ENCODE measurements around the gene MAP3K7.

MAP3K7 gene

DNA sequence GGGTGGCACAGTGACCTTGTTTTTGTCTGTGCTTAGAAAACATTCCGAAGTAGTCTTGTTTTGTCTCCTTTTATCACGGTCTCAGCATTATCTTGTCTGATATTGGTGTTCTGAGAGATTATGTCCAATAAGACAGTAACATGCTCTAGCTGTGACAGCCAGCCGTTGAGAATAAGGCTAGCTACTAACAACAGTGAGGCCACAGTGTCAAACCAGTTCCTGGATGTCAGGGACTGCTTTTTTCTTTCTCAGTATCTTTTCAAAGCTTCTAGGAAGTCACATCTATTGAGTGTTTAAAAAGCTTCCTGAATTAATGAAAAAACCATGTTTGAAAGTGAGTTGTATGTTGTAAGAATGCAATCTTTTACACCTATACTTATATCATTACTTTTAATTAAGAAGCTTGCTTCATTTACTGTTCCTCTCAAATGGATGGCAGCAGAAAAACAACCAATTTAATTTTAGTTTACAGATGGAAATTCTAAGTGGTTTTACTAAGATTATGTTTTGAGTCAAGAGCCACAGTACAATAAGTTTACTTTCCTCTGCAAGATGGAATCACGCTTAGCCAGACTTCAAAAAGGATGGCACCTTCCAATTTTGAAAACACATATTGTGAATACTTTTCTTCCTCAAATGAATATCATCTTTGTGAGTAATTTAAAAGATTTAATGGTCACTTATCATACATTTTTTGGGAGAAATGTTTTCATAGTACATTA is 53.1 kb downstream of the MAP3K7 start:
- no peak for FAIRE-seq
- no peak for DNase-seq (ENCODE audit: insufficient read length, low spot score)
- TF ChIP-seq, protein P1, sequence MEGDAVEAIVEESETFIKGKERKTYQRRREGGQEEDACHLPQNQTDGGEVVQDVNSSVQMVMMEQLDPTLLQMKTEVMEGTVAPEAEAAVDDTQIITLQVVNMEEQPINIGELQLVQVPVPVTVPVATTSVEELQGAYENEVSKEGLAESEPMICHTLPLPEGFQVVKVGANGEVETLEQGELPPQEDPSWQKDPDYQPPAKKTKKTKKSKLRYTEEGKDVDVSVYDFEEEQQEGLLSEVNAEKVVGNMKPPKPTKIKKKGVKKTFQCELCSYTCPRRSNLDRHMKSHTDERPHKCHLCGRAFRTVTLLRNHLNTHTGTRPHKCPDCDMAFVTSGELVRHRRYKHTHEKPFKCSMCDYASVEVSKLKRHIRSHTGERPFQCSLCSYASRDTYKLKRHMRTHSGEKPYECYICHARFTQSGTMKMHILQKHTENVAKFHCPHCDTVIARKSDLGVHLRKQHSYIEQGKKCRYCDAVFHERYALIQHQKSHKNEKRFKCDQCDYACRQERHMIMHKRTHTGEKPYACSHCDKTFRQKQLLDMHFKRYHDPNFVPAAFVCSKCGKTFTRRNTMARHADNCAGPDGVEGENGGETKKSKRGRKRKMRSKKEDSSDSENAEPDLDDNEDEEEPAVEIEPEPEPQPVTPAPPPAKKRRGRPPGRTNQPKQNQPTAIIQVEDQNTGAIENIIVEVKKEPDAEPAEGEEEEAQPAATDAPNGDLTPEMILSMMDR (IDR thresholded peaks at IDR 0.05; ENCODE audit: insufficient read depth, missing control alignments), result no peak

DNA sequence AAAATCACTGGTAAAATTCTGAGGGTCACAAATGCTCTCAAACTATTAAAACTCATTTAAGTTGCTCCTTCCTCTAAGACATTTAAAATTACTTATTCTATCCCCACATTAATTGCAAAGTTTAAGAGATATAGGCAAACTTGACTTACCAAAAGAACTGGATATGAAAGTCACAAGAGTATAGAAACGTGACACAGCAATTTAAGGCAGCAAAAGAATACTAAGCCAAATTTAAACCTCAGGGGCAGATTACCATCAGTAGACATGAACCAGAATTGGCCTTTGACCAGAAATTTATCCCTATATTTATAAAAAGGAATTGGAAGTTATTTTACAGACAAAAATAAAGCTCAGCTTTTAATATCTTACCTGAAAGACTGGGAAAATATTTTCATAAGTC is 56.0 kb downstream of the MAP3K7 start:
- no peak for DNase-seq (ENCODE audit: insufficient read length, low spot score)
- TF ChIP-seq, protein P1 (IDR thresholded peaks at IDR 0.05; ENCODE audit: insufficient read depth, missing control alignments), result no peak
- no peak for FAIRE-seq

DNA sequence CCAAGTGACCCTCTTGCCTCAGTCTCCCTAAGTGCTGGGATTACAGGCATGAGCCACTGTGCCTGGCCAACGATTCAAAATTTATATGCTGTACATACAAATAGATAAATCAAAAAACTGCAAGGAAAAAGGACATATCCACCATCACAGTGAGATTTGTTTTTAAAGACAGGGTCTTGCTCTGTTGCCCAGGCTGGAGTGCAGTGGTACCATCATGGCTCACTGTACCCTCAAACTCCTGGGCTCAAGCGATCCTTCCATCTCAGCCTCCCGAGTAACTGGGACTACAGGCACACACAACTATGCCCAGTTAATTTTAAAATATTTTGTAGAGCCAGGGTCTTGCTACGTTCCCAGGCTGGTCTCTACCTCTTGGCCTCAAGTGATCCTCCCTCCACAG is 61.5 kb downstream of the MAP3K7 start:
- TF ChIP-seq, protein P1 (IDR thresholded peaks at IDR 0.05; ENCODE audit: insufficient read depth, missing control alignments), result no peak
- FAIRE-seq, result no peak
- no peak for DNase-seq (ENCODE audit: insufficient read length, low spot score)

DNA sequence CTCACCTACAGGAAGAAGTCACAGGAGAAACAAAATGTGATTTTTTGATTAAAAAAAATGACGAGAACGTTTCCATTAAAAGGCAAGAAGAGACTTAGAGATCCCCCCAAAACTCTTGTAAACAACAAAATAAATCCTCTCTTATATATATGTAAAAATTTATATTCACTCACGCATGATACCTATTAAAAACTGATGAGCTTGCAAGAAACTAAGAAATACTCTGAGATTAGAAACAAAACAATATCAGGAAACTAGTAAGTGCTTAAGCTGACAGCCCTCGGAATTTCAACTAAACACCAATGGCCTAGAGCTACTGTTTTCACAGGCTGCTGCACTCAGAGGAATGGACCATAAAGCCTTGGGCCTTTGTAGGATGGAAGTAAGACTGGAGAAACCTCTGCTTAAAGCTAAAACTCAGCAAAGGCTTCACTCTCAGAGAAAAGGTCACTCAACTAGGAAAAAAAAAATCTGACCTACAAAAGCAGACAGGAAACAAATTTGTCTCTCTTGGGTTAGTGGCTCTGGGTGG is 63.0 kb downstream of the MAP3K7 start:
- FAIRE-seq, result no peak
- no peak for DNase-seq (ENCODE audit: insufficient read length, low spot score)
- TF ChIP-seq, protein P1 (IDR thresholded peaks at IDR 0.05; ENCODE audit: insufficient read depth, missing control alignments), result no peak

GRCh38 chr6:90521955-90522354 is 64.9 kb downstream of the MAP3K7 start:
- FAIRE-seq, result no peak
- DNase-seq (ENCODE audit: insufficient read length, low spot score), result no peak
- TF ChIP-seq, protein P1 (IDR thresholded peaks at IDR 0.05; ENCODE audit: insufficient read depth, missing control alignments), result no peak

DNA sequence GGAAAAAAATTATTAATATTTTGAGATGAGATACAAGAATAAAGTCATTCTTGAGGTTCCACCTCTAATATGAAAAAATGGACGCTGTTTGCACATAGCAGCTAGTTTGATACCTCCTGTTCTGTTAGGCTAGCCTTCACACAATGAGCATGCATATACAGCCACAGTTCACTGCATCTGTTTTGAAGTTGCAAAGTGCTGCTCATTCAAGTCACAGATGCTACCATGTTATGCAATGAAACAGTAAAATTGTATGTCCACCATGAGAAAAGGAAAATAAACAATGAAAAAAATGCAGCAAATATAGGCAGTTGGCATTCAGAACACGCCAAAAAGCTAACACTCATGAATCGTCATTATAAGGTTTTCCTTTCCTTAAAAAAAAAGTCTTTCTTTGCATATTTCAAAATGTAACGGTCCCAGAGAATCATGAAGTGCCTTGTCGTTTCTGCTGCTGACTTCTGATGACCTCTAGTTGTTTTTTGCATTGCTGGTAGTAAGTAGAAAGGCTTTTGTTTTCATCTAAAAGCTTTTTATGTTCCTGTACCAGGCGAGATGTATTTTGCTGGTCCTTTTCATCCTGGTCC is 70.7 kb downstream of the MAP3K7 start:
- DNase-seq (ENCODE audit: insufficient read length, low spot score) (no peak), FAIRE-seq (no peak)
- TF ChIP-seq, protein P1 (IDR thresholded peaks at IDR 0.05; ENCODE audit: insufficient read depth, missing control alignments), result no peak

GRCh38 chr6:90514496-90514895 is 72.4 kb downstream of the MAP3K7 start:
- FAIRE-seq (no peak), DNase-seq (ENCODE audit: insufficient read length, low spot score) (no peak)
- TF ChIP-seq, protein P1 (IDR thresholded peaks at IDR 0.05; ENCODE audit: insufficient read depth, missing control alignments), result no peak
